Measurements from ENCODE around the gene SNX27. TPM values are rescaled to one million over a fixed set of nuclear protein-coding genes. Genes with fewer than 3 reads are reported as not detected.
"Not testable (repeated sequence)": the region's sequence is repeated elsewhere in the genome, so short reads cannot be mapped to it uniquely, and the experiment has no call there.

The SNX27 gene
- total and polyA plus RNA-seq, 5 donors: 13.7 to 36.5 (median 34.9) TPM

DNA sequence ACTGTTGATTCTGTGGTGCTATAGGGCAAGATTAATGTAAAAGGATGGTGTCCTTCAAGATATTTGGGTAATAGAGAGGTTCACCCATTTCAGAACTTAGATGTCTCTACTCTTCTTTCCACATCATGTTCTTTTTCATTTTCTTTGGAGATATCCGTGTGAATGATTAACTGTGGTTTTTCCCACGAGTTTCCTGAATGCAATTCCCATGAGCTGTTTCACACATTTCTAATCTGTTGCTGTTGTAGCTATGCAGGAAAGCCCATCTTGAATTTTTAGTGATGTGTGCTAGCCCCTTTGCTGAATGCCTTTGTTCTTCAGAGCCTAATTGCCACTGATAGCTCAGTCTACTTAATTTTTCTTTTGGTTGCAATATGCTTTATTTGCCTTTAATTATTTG is 27.6 kb downstream of the SNX27 start:
- Histone ChIP-seq H3K9me3 (ENCODE audit: control insufficient read depth, low read length) (no peaks in the 10 kb centered on the region), H3K27me3 (ENCODE audit: control insufficient read depth, insufficient read depth) (no peaks in the 10 kb centered on the region), H3K27ac (ENCODE audit: low read length) (no peak overlapping the region), H3K4me3 (ENCODE audit: low read length) (no peak overlapping the region), H3K4me1 (ENCODE audit: control insufficient read depth, insufficient read depth, low read length) (peaks cover 4% of the 10 kb centered on the region)
- intact Hi-C loops (cut with DNase I): no loop called here
- ATAC-seq (no peak), DNase-seq (no peak)
- 23% methylated on average over 2 of the region's 2 CpGs for WGBS

DNA sequence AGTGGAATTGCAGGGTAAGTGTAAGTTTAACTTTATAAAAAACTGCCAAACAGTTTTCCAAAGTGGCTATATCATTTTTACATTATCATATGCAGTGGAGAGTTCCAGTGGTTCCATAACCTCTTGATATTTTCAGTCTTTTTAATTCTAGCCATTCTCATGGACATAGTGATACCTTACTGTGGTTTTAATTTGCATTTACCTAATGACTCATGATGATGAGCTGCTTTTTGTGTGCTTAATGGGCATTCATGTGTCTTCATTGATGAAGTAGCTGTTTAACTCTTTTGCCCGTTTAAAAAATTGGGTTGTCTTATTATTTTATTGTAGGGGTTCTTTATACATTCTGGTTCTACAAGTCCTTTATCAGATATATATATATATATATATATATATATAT is 29.4 kb downstream of the SNX27 start:
- no peaks in the 10 kb centered on the region for H3K27me3 ChIP-seq (ENCODE audit: control insufficient read depth, insufficient read depth)
- intact Hi-C loops (cut with DNase I): no loop called here
- DNase-seq (no peak), ATAC-seq (no peak)
- no peaks in the 10 kb centered on the region for H3K9me3 ChIP-seq (ENCODE audit: control insufficient read depth, low read length)
- H3K4me3 ChIP-seq (ENCODE audit: low read length): no peak overlapping the region
- H3K4me1 ChIP-seq (ENCODE audit: control insufficient read depth, insufficient read depth, low read length): peaks cover 4% of the 10 kb centered on the region
- WGBS: 92% methylated on average over 1 of the region's 1 CpG
- no peak overlapping the region for H3K27ac ChIP-seq (ENCODE audit: low read length)

- 94% methylated on average over 11 of the region's 11 CpGs for WGBS
- H3K27me3 ChIP-seq (ENCODE audit: control insufficient read depth, insufficient read depth); ATAC-seq; H3K9me3 ChIP-seq (ENCODE audit: control insufficient read depth, low read length); H3K4me1 ChIP-seq (ENCODE audit: control insufficient read depth, insufficient read depth, low read length); H3K27ac ChIP-seq (ENCODE audit: low read length); DNase-seq; H3K4me3 ChIP-seq (ENCODE audit: low read length); intact Hi-C loops (cut with DNase I): not testable (repeated sequence)
Measured at GRCh38 chr1:151643085-151643484, 31.2 kb downstream of the SNX27 start.

- Histone ChIP-seq H3K4me3 (ENCODE audit: low read length) (no peak overlapping the region), H3K9me3 (ENCODE audit: control insufficient read depth, low read length) (no peaks in the 10 kb centered on the region), H3K4me1 (ENCODE audit: control insufficient read depth, insufficient read depth, low read length) (no peaks in the 10 kb centered on the region), H3K27ac (ENCODE audit: low read length) (no peak overlapping the region), H3K27me3 (ENCODE audit: control insufficient read depth, insufficient read depth) (no peaks in the 10 kb centered on the region)
- intact Hi-C loops (cut with DNase I): no loop called here
- 90% methylated on average over 2 of the region's 2 CpGs for WGBS
- no peak for DNase-seq
- no peak for ATAC-seq
Measured at GRCh38 chr1:151644001-151644400, 32.2 kb downstream of the SNX27 start.

DNA sequence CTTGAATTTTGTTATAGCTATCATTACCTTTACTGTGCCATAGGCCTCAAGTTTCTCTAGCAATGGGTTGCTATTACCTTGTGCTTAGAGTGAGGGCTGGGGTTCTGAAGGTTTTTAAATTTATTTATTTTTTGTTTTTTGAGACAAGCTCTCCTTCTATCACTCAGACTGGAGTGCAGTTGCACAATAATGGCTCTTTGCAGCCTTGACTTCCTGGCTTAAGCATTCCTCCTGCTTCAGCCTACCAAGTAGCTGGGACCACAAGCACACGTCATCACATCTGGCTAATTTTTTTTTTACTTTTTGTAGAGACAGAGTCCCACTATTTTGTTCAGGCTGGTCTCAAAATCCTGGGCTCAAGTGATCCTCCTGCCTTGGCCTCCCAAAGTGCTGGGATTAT is 41.5 kb downstream of the SNX27 start:
- no peaks in the 10 kb centered on the region for H3K4me1 ChIP-seq (ENCODE audit: control insufficient read depth, insufficient read depth, low read length)
- H3K27me3 ChIP-seq (ENCODE audit: control insufficient read depth, insufficient read depth): no peaks in the 10 kb centered on the region
- DNase-seq (no peak), ATAC-seq (no peak)
- intact Hi-C loops (cut with DNase I): no loop called here
- H3K4me3 ChIP-seq (ENCODE audit: low read length): no peak overlapping the region
- 80% methylated on average over 1 of the region's 1 CpG for WGBS
- H3K9me3 ChIP-seq (ENCODE audit: control insufficient read depth, low read length): no peaks in the 10 kb centered on the region
- no peak overlapping the region for H3K27ac ChIP-seq (ENCODE audit: low read length)

DNA sequence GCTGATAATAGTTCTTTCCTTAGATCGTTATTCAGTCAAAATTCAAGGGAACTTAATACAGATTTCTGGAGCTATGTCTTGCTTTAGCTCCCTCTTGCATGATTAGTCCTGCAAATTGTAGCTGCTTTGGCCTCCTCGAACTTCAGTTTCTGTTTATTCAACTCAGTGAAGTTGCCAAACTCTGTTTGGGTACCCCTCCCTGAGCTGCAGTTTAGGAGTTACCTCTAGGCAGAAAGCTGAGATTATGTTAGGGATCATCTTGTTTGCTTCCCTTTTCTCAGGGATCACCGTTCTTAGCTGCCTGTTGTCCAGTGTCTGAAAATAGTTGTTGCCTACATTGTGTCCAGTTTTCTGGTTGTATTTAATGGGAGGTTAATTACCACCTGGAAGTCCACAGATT is 43.5 kb downstream of the SNX27 start:
- no peaks in the 10 kb centered on the region for H3K9me3 ChIP-seq (ENCODE audit: control insufficient read depth, low read length)
- no peak for DNase-seq
- no peaks in the 10 kb centered on the region for H3K4me1 ChIP-seq (ENCODE audit: control insufficient read depth, insufficient read depth, low read length)
- intact Hi-C loops (cut with DNase I): no loop called here
- H3K4me3 ChIP-seq (ENCODE audit: low read length): no peak overlapping the region
- WGBS: 72% methylated on average over 3 of the region's 3 CpGs
- H3K27ac ChIP-seq (ENCODE audit: low read length): no peak overlapping the region
- no peak for ATAC-seq
- no peaks in the 10 kb centered on the region for H3K27me3 ChIP-seq (ENCODE audit: control insufficient read depth, insufficient read depth)

- intact Hi-C loops (cut with DNase I): loop anchor here in 1 of 4 donors (10.0 kb wide), 1 partner anchor 57 kb away; no protein-coding TSS in a partner anchor
- H3K9me3 ChIP-seq (ENCODE audit: control insufficient read depth, low read length): no peaks in the 10 kb centered on the region
- no peaks in the 10 kb centered on the region for H3K4me1 ChIP-seq (ENCODE audit: control insufficient read depth, insufficient read depth, low read length)
- DNase-seq (no peak), ATAC-seq (no peak)
- 65% methylated on average over 6 of the region's 6 CpGs for WGBS
- H3K27ac ChIP-seq (ENCODE audit: low read length): no peak overlapping the region
- no peaks in the 10 kb centered on the region for H3K27me3 ChIP-seq (ENCODE audit: control insufficient read depth, insufficient read depth)
- no peak overlapping the region for H3K4me3 ChIP-seq (ENCODE audit: low read length)
Measured at GRCh38 chr1:151661751-151662150, 49.9 kb downstream of the SNX27 start.

GRCh38 chr1:151668090-151668489 is 56.2 kb downstream of the SNX27 start:
- ATAC-seq: no peak
- WGBS: 84% methylated on average over 3 of the region's 3 CpGs
- H3K27ac ChIP-seq (ENCODE audit: low read length): no peak overlapping the region

DNA sequence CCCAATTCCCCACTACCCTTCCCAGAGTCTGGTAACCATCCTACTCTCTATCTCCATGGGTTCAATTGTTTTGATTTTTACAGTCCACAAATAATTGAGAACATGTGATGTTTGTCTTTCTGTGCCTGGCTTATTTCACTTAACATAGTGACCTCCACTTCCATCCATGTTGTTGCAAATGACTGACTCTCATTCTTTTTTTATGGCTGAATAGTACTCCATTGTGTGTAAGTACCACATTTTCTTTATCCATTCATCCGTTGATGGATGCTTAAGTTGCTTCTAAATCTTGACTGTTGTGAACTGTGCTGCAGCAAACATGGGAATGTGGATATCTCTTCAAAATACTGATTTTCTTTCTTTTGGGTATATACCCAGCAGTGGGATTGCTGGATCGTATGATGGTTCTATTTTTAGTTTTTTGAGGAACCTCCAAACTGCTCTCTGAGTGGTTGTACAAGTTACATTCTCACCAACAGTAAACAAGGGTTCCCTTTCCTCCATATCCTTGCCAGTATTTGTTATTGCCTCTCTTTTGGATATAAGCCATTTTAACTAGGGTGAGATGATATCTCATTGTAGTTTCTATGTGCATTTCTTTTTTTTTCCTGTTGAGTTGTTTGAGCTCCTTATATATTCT is 58.3 kb downstream of the SNX27 start:
- H3K27me3 ChIP-seq (ENCODE audit: control insufficient read depth, insufficient read depth); H3K27ac ChIP-seq (ENCODE audit: low read length); H3K4me1 ChIP-seq (ENCODE audit: control insufficient read depth, insufficient read depth, low read length); intact Hi-C loops (cut with DNase I); ATAC-seq; DNase-seq; H3K9me3 ChIP-seq (ENCODE audit: control insufficient read depth, low read length); H3K4me3 ChIP-seq (ENCODE audit: low read length): not testable (repeated sequence)
- 73% methylated on average over 2 of the region's 2 CpGs for WGBS

More at GRCh38 chr1:151668090-151668489, 56.2 kb downstream of the SNX27 start:
- Histone ChIP-seq H3K4me3 (ENCODE audit: low read length) (no peak overlapping the region), H3K9me3 (ENCODE audit: control insufficient read depth, low read length) (no peaks in the 10 kb centered on the region), H3K4me1 (ENCODE audit: control insufficient read depth, insufficient read depth, low read length) (no peaks in the 10 kb centered on the region), H3K27me3 (ENCODE audit: control insufficient read depth, insufficient read depth) (no peaks in the 10 kb centered on the region)
- DNase-seq: no peak
- intact Hi-C loops (cut with DNase I): loop anchor here in 1 of 4 donors (10.0 kb wide), 1 partner anchor 63 kb away; no protein-coding TSS in a partner anchor

DNA sequence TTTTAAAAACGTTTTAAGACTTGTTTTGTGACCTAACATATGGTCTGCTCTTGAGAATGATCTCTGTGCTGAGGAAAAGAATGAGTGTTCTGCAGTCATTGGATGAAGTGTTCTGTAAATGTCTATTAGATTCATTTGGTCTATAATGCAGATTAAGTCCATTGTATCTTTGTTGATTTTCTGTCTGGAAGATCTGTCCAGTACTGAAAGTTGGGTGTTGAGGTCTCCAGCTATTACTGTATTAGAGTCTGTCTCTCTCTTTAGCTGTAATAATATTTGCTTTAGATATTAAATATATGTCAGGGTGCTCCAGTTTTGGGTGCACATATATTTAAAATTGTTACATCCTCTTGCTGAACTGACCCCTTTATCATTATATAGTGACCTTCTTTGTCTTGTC is 61.6 kb downstream of the SNX27 start:
- intact Hi-C loops (cut with DNase I): no loop called here
- DNase-seq (no peak), ATAC-seq (no peak)
- 82% methylated on average over 1 of the region's 1 CpG for WGBS
- H3K4me1 ChIP-seq (ENCODE audit: control insufficient read depth, insufficient read depth, low read length): no peaks in the 10 kb centered on the region
- no peak overlapping the region for H3K4me3 ChIP-seq (ENCODE audit: low read length)
- no peaks in the 10 kb centered on the region for H3K9me3 ChIP-seq (ENCODE audit: control insufficient read depth, low read length)
- H3K27ac ChIP-seq (ENCODE audit: low read length): no peak overlapping the region
- H3K27me3 ChIP-seq (ENCODE audit: control insufficient read depth, insufficient read depth): no peaks in the 10 kb centered on the region

GRCh38 chr1:151680391-151680790 is 68.5 kb downstream of the SNX27 start:
- Histone ChIP-seq H3K27ac (ENCODE audit: low read length) (no peak overlapping the region), H3K4me3 (ENCODE audit: low read length) (no peak overlapping the region), H3K27me3 (ENCODE audit: control insufficient read depth, insufficient read depth) (no peaks in the 10 kb centered on the region), H3K4me1 (ENCODE audit: control insufficient read depth, insufficient read depth, low read length) (no peaks in the 10 kb centered on the region), H3K9me3 (ENCODE audit: control insufficient read depth, low read length) (no peaks in the 10 kb centered on the region)
- ATAC-seq (no peak), DNase-seq (no peak)
- 80% methylated on average over 4 of the region's 4 CpGs for whole genome bisulfite sequencing
- intact Hi-C loops (cut with DNase I): no loop called here

DNA sequence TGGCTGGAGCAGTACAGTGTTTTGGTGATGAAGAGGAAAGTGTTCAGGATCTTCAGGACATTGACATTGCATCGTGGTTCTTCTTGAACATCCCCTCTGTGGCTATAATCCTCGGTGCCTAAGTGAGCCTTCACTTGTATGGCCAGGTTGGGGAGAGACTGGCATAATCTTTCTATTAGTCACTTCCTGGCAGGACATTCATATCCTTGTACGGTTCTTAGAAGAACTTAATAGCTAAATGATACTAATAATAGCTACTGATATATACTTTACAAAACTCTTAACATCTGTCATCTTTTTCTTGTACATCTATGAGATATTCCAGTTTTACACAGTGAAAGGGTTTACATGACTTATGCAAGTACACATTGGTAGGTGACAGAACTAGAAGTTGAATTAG is 69.0 kb downstream of the SNX27 start:
- no peaks in the 10 kb centered on the region for H3K27me3 ChIP-seq (ENCODE audit: control insufficient read depth, insufficient read depth)
- DNase-seq (no peak), ATAC-seq (peak; percentile 50 to 61)
- H3K9me3 ChIP-seq (ENCODE audit: control insufficient read depth, low read length): no peaks in the 10 kb centered on the region
- H3K27ac ChIP-seq (ENCODE audit: low read length): no peak overlapping the region
- intact Hi-C loops (cut with DNase I): no loop called here
- no peaks in the 10 kb centered on the region for H3K4me1 ChIP-seq (ENCODE audit: control insufficient read depth, insufficient read depth, low read length)
- no peak overlapping the region for H3K4me3 ChIP-seq (ENCODE audit: low read length)
- WGBS: 26% methylated on average over 3 of the region's 3 CpGs
